Osteoblast (primary cell): ENCODE measurements around the gene C18orf63. TPM values are rescaled to one million over a fixed set of nuclear protein-coding genes. Genes with fewer than 3 reads are reported as not detected.

ENCODE experiments used
- DNase-seq: peaks from one replicate; pipeline ENCODE4 v3.0.0; 2011; ENCODE audit warnings: low spot score, mixed read lengths; ENCODE audit not compliant: insufficient read length; ENCODE audit errors: missing footprints
- H2AFZ ChIP-seq: 2 replicates; pipeline ENCODE4 v1.6.0; 2011; ENCODE audit warnings: mild to moderate bottlenecking, low read length
- H3K27ac ChIP-seq: 2 replicates; pipeline ENCODE4 v1.5.1; 2011; ENCODE audit warnings: mild to moderate bottlenecking, low read depth, low read length, moderate library complexity
- H3K27me3 ChIP-seq: 2 replicates; pipeline ENCODE4 v1.6.0; 2012; ENCODE audit warnings: mild to moderate bottlenecking, control low read depth, inconsistent platforms, low read length, moderate library complexity; ENCODE audit not compliant: insufficient read depth
- H3K36me3 ChIP-seq: 2 replicates; pipeline ENCODE4 v1.5.1; 2011; ENCODE audit warnings: mild to moderate bottlenecking, low read length, control low read depth, moderate library complexity; ENCODE audit not compliant: insufficient read depth
- H3K4me1 ChIP-seq: 2 replicates; pipeline ENCODE4 v1.5.1; 2011; ENCODE audit warnings: mild to moderate bottlenecking, low read length, control low read depth, moderate library complexity; ENCODE audit not compliant: insufficient read depth
- H3K4me2 ChIP-seq: 2 replicates; pipeline ENCODE4 v1.6.0; 2011; ENCODE audit warnings: mild to moderate bottlenecking, low read length; ENCODE audit not compliant: insufficient read depth
- H3K4me3 ChIP-seq: fragments of 200-600 bp; sonication (generic); 3 replicates; pipeline ENCODE4 v1.5.1; 2012; ENCODE audit warnings: mild to moderate bottlenecking, low read length, inconsistent platforms; ENCODE audit not compliant: insufficient read depth
- H3K79me2 ChIP-seq: 2 replicates; pipeline ENCODE4 v1.6.0; 2012; ENCODE audit warnings: mild to moderate bottlenecking, low read length, control low read depth, inconsistent platforms; ENCODE audit not compliant: insufficient read depth
- H3K9me3 ChIP-seq: 2 replicates; pipeline ENCODE4 v1.5.1; 2011; ENCODE audit warnings: low read depth, low read length, control low read depth
- H4K20me1 ChIP-seq: 2 replicates; pipeline ENCODE4 v1.6.0; 2012; ENCODE audit warnings: mild to moderate bottlenecking, low read length, control low read depth; ENCODE audit not compliant: insufficient read depth
- total RNA-seq: library from RNA; depleted of rRNA; stranded (reverse); fragments of >200 nt; gene quantifications from 2 replicates; pipeline ENCODE4 v1.2.3, GENCODE V29; 2012
- TF ChIP-seq, protein P1 (sequence below): IDR thresholded peaks from 2 replicates; pipeline ENCODE4 v1.5.1; 2011; ENCODE audit warnings: mild to moderate bottlenecking, low read depth, low read length, moderate library complexity; ENCODE audit errors: extremely low read depth

The C18orf63 gene
- total RNA-seq, 1 donor, result not detected

- H4K20me1 ChIP-seq, result no peaks in the 10 kb centered on the region
- no peak overlapping the region for H3K27ac ChIP-seq
- H3K4me1 ChIP-seq, result no peaks in the 10 kb centered on the region
- TF ChIP-seq, protein P1, sequence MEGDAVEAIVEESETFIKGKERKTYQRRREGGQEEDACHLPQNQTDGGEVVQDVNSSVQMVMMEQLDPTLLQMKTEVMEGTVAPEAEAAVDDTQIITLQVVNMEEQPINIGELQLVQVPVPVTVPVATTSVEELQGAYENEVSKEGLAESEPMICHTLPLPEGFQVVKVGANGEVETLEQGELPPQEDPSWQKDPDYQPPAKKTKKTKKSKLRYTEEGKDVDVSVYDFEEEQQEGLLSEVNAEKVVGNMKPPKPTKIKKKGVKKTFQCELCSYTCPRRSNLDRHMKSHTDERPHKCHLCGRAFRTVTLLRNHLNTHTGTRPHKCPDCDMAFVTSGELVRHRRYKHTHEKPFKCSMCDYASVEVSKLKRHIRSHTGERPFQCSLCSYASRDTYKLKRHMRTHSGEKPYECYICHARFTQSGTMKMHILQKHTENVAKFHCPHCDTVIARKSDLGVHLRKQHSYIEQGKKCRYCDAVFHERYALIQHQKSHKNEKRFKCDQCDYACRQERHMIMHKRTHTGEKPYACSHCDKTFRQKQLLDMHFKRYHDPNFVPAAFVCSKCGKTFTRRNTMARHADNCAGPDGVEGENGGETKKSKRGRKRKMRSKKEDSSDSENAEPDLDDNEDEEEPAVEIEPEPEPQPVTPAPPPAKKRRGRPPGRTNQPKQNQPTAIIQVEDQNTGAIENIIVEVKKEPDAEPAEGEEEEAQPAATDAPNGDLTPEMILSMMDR, result no peak
- H3K9me3 ChIP-seq, result no peaks in the 10 kb centered on the region
- H3K4me3 ChIP-seq, result no peak overlapping the region
- no peak overlapping the region for H2AFZ ChIP-seq
- H3K27me3 ChIP-seq, result peaks cover 11% of the 10 kb centered on the region
- no peaks in the 10 kb centered on the region for H3K79me2 ChIP-seq
- DNase-seq, result no peak
- no peak overlapping the region for H3K4me2 ChIP-seq
- no peaks in the 10 kb centered on the region for H3K36me3 ChIP-seq
Observed at GRCh38 chr18:74402806-74403433, 87.3 kb downstream of the C18orf63 start.

GRCh38 chr18:74407888-74408287 lies 92.2 kb downstream of the C18orf63 start:
- Histone ChIP-seq H3K27me3 (no peaks in the 10 kb centered on the region), H4K20me1 (no peaks in the 10 kb centered on the region), H2AFZ (no peak overlapping the region), H3K27ac (no peak overlapping the region), H3K9me3 (no peaks in the 10 kb centered on the region), H3K4me3 (no peak overlapping the region), H3K79me2 (no peaks in the 10 kb centered on the region), H3K4me1 (no peaks in the 10 kb centered on the region), H3K4me2 (no peak overlapping the region), H3K36me3 (no peaks in the 10 kb centered on the region)
- TF ChIP-seq, protein P1, result no peak
- no peak for DNase-seq

Other genes with a start within 250 kb of the C18orf63 start
- gene FBXO15, start 168.0 kb upstream of the C18orf63 start, total RNA-seq, result 0.29 and 0.36 TPM in 2 replicates
- 11.8 and 15.6 TPM in 2 replicates for gene TIMM21, start 167.3 kb upstream of the C18orf63 start, total RNA-seq
- 51.9 and 55.4 TPM in 2 replicates for gene CYB5A, start 23.9 kb upstream of the C18orf63 start, total RNA-seq
- gene DIPK1C, start 141.5 kb downstream of the C18orf63 start, total RNA-seq, result not detected in 2 replicates
- gene CNDP2, start 180.5 kb downstream of the C18orf63 start, total RNA-seq, result 25.3 and 27.7 TPM in 2 replicates
- not detected in 2 replicates for gene CNDP1, start 218.7 kb downstream of the C18orf63 start, total RNA-seq